A549 (cell line): ENCODE results near the gene ADCY7. TPM values are rescaled to one million over a fixed set of nuclear protein-coding genes. Genes with fewer than 3 reads are reported as not detected.
A peak's percentile ranks its signal among the peaks of the same experiment; 100 is the strongest.

ENCODE experiments used
- ATAC-seq, 2 experiments: fragments of 200-7000 bp in 1 of 2; fragments of >200 bp in 1 of 2; cut with Nextera tagmentation in 1 of 2; cut with Tn5 transposase in 1 of 2; 3 replicates each; pipeline versions ENCODE4 v1.8.0 to v1.9.1; 2018 to 2020; ENCODE audit warnings: mild to moderate bottlenecking in 1 of 2, moderate library complexity in 1 of 2
- CTCF ChIA-PET: fragments of 300-600 bp; sonication (Branson Sonifier 250); formaldehyde crosslinking; extraction: SDS; loops from one replicate; lab custom pipeline; 2021; ENCODE audit warnings: antibody characterized with exemption, inconsistent platforms; lab: Yijun Ruan, JAX
- POLR2A ChIA-PET: fragments of 350-600 bp; formaldehyde crosslinking; extraction: SDS; loops from one replicate; lab custom pipeline; 2021; ENCODE audit warnings: antibody characterized with exemption, inconsistent platforms; lab: Yijun Ruan, JAX
- DNase-seq, 2 experiments: peaks; one replicate each; pipeline versions ENCODE4 v3.0.0 to v3.0.0-alpha.2; 2011 to 2016; ENCODE audit warnings: low read depth in 1 of 2, low spot score in 1 of 2
- FAIRE-seq: peaks from 2 replicates; lab custom pipeline; 2011; peaks lifted over from hg19 to GRCh38; lab: Jason Lieb, UNC
- H3K27ac ChIP-seq, 2 experiments: fragments of >200 bp; sonication (Bioruptor Twin); formaldehyde crosslinking; 3 replicates each; pipeline ENCODE4 v1.5.1; 2016 to 2017
- H3K4me1 ChIP-seq: fragments of >200 bp; sonication (Bioruptor Twin); formaldehyde crosslinking; 3 replicates; pipeline ENCODE4 v1.6.1; 2016
- H3K4me2 ChIP-seq: fragments of >200 bp; sonication (Bioruptor Twin); formaldehyde crosslinking; 3 replicates; pipeline ENCODE4 v1.6.1; 2016
- H3K4me3 ChIP-seq: fragments of >200 bp; sonication (Bioruptor Twin); formaldehyde crosslinking; 3 replicates; pipeline ENCODE4 v1.5.1; 2016
- H3K9me3 ChIP-seq: fragments of >200 bp; sonication (Bioruptor Twin); formaldehyde crosslinking; 3 replicates; pipeline ENCODE4 v1.6.1; 2016
- CBX2 ChIP-seq: fragments of 200-600 bp; sonication (generic); IDR thresholded peaks from 2 replicates; pipeline ENCODE4 v1.6.1; 2016; ENCODE audit warnings: low read depth, mild to moderate bottlenecking, borderline replicate concordance
- CBX8 ChIP-seq: fragments of 200-600 bp; sonication (generic); IDR thresholded peaks from 2 replicates; pipeline ENCODE4 v1.6.1; 2016
- CEBPB ChIP-seq, 2 experiments: fragments of >200 bp in 1 of 2; sonication (Bioruptor Twin) in 1 of 2; formaldehyde crosslinking in 1 of 2; IDR thresholded peaks; 2 replicates each; pipeline ENCODE4 v1.6.1; 2012 to 2016
- CHD4 ChIP-seq: fragments of 200-600 bp; sonication (generic); IDR thresholded peaks from 2 replicates; pipeline ENCODE4 v1.6.1; 2016; ENCODE audit warnings: antibody characterized with exemption, mild to moderate bottlenecking, borderline replicate concordance
- EHMT2 ChIP-seq: fragments of 200-600 bp; sonication (generic); IDR thresholded peaks from 2 replicates; pipeline ENCODE4 v1.6.1; 2016; ENCODE audit warnings: antibody characterized with exemption, low read depth, mild to moderate bottlenecking, moderate library complexity
- HEYL ChIP-seq: fragments of 250-450 bp; sonication (Bioruptor Pico); IDR thresholded peaks from 2 replicates; pipeline ENCODE4 v1.8.0; 2021; ENCODE audit warnings: mild to moderate bottlenecking, moderate library complexity
- HOXA7 ChIP-seq: fragments of 250-450 bp; sonication (Bioruptor Pico); IDR thresholded peaks from 2 replicates; pipeline ENCODE4 v1.5.0; 2020; ENCODE audit warnings: mild to moderate bottlenecking, moderate library complexity
- HOXB13 ChIP-seq: fragments of 250-450 bp; sonication (Bioruptor Pico); IDR thresholded peaks from 2 replicates; pipeline ENCODE4 v1.5.0; 2020; ENCODE audit warnings: low read depth, mild to moderate bottlenecking, moderate library complexity
- JUNB ChIP-seq: fragments of >200 bp; sonication (Bioruptor Twin); formaldehyde crosslinking; IDR thresholded peaks from 2 replicates; pipeline ENCODE4 v1.6.1; 2016
- KDM1A ChIP-seq: fragments of 200-600 bp; sonication (generic); IDR thresholded peaks from 2 replicates; pipeline ENCODE4 v1.6.1; 2016; ENCODE audit warnings: low read depth, mild to moderate bottlenecking
- MAFK ChIP-seq: fragments of 450-650 bp; IDR thresholded peaks from 2 replicates; pipeline ENCODE4 v1.6.1; 2014; ENCODE audit not compliant: partially characterized antibody
- MAZ ChIP-seq: fragments of 150-350 bp; IDR thresholded peaks from 2 replicates; pipeline ENCODE4 v1.6.1; 2014; ENCODE audit warnings: antibody characterized with exemption, low read depth, low read length, borderline replicate concordance
- NFE2L2 ChIP-seq: fragments of 150-350 bp; conservative IDR thresholded peaks from 2 replicates; pipeline ENCODE4 v1.6.1; 2014; ENCODE audit warnings: low read length
- PHF8 ChIP-seq: fragments of 200-600 bp; sonication (generic); IDR thresholded peaks from 2 replicates; pipeline ENCODE4 v1.6.1; 2016; ENCODE audit warnings: low read depth, mild to moderate bottlenecking, antibody characterized with exemption, moderate library complexity, borderline replicate concordance
- RARB ChIP-seq: fragments of 250-450 bp; sonication (Bioruptor Pico); IDR thresholded peaks from 2 replicates; pipeline ENCODE4 v1.8.0; 2021; ENCODE audit warnings: mild to moderate bottlenecking, moderate library complexity
- RNF2 ChIP-seq: fragments of 200-600 bp; sonication (generic); IDR thresholded peaks from 2 replicates; pipeline ENCODE4 v1.6.1; 2016; ENCODE audit warnings: low read depth, mild to moderate bottlenecking, antibody characterized with exemption, moderate library complexity, borderline replicate concordance
- SREBF2 ChIP-seq: fragments of 450-650 bp; IDR thresholded peaks from 2 replicates; pipeline ENCODE4 v1.6.1; 2014; ENCODE audit warnings: mild to moderate bottlenecking, moderate library complexity
- ZFP36 ChIP-seq: fragments of 450-650 bp; IDR thresholded peaks from 2 replicates; pipeline ENCODE4 v1.6.1; 2014; ENCODE audit warnings: borderline replicate concordance; ENCODE audit not compliant: partially characterized antibody
- WGBS: methylation state at CpG from one replicate; pipeline ENCODE4 v1.1.6; 2017; ENCODE audit errors: missing lambda C conversion rate; 5-methylcytosine and 5-hydroxymethylcytosine counted together
- polyA plus RNA-seq, 4 experiments: library from polyadenylated mRNA; depleted of rRNA in 3 of 4; stranded (reverse); fragments of >200 nt; fragmentation: RNase III in 1 of 4; extraction: RNeasy Plus Mini Kit Qiagen cat#74134 plus additional on column Dnase treatment in 1 of 4; gene quantifications; 2 replicates in 3 of 4; 3 replicates in 1 of 4; pipeline ENCODE4 v1.2.3, GENCODE V29; 2011 to 2017
- TF ChIP-seq, protein P1 (sequence below): fragments of 250-450 bp; sonication (Bioruptor Pico); IDR thresholded peaks from 2 replicates; pipeline ENCODE4 v1.5.0; 2021; ENCODE audit warnings: mild to moderate bottlenecking, moderate library complexity, borderline replicate concordance
- TF ChIP-seq, protein P2 (sequence below): IDR thresholded peaks from 2 replicates; pipeline ENCODE4 v1.6.1; 2012; ENCODE audit warnings: low read depth, borderline replicate concordance
- TF ChIP-seq, protein P3 (sequence below): fragments of >200 bp; sonication (Bioruptor Twin); formaldehyde crosslinking; IDR thresholded peaks from 2 replicates; pipeline ENCODE4 v1.6.1; 2016
- TF ChIP-seq, protein P4 (sequence below): fragments of 450-650 bp; IDR thresholded peaks from 2 replicates; pipeline ENCODE4 v1.6.1; 2014; ENCODE audit warnings: antibody characterized with exemption

Gene ADCY7
- polyA plus RNA-seq, 2 of the 4 experiments (the other 2 are of a cell fraction), result 10.5 to 18.7 TPM

DNA sequence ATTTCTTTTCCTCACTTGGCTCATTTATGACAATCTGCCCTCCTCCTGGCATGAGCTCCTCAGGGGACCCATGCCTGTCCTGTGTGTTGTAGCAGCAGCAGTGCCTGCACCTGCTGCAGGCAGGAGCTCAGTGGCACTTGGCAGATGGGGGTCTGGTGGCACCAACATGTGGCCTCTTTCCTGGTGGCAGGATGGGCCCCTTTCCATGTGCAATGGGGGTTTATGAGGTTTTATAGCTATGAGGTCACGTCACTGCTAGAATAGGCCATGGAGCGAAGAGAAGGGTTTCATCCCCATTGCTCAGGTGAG is 7.0 kb downstream of the ADCY7 start:
- FAIRE-seq, result no peak
- 93% methylated on average over 2 of the region's 2 CpGs for WGBS

DNA sequence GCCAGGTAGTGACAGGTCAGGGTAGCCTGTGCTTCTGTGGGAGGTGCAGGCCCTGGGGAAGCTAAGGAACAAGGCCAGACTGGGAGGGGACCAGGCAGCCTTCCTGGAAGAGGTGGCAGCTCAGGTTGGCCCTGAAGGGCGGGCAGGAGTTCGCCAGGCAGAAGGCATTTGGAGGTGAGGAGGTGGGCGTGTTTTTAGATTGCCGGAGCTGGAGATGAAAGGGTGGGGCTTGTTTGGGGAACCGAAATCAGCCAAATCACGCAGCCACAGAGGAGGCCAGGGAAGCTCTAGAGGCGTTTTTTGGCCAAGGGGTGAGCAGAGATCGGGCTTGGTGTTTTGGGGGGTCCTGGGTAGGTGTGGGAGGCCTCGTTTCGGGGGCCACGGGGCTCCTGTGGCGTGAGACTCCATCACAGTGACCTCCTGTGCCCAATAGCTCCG is 7.6 kb downstream of the ADCY7 start:
- ChIA-PET POLR2A (no interaction called here), CTCF (interaction anchor here (0.8 to 1.9 kb wide), 8 partner anchors 8 to 249 kb away, joined by 3 to 4 read pairs (median 3); partner anchors contain the start of gene CNEP1R1)
- 69% methylated on average over 13 of the region's 13 CpGs for WGBS
- Histone ChIP-seq H3K4me3 (no peak overlapping the region), H3K4me2 (no peak overlapping the region), H3K9me3 (no peaks in the 10 kb centered on the region), H3K4me1 (no peaks in the 10 kb centered on the region), H3K27ac (no peak overlapping the region)
- DNase-seq, result no peak
- no peak for ATAC-seq
- FAIRE-seq, result no peak
- TF ChIP-seq ZFP36, result peak; percentile 46
- TF ChIP-seq SREBF2, result no peak

More for the DNA sequence above, 7.0 kb downstream of the ADCY7 start:
- Histone ChIP-seq H3K4me3 (no peak overlapping the region), H3K27ac (no peak overlapping the region), H3K9me3 (no peaks in the 10 kb centered on the region), H3K4me2 (no peak overlapping the region), H3K4me1 (no peaks in the 10 kb centered on the region)
- POLR2A ChIA-PET, result no interaction called here
- CTCF ChIA-PET, result interaction anchor here (0.8 to 2.0 kb wide), 7 partner anchors 8 to 533 kb away, joined by 3 to 7 read pairs (median 3); partner anchors contain the start of gene CNEP1R1
- DNase-seq (no peak), ATAC-seq (no peak)
- TF ChIP-seq CEBPB (IDR thresholded peaks at IDR 0.05), result no peak

DNA sequence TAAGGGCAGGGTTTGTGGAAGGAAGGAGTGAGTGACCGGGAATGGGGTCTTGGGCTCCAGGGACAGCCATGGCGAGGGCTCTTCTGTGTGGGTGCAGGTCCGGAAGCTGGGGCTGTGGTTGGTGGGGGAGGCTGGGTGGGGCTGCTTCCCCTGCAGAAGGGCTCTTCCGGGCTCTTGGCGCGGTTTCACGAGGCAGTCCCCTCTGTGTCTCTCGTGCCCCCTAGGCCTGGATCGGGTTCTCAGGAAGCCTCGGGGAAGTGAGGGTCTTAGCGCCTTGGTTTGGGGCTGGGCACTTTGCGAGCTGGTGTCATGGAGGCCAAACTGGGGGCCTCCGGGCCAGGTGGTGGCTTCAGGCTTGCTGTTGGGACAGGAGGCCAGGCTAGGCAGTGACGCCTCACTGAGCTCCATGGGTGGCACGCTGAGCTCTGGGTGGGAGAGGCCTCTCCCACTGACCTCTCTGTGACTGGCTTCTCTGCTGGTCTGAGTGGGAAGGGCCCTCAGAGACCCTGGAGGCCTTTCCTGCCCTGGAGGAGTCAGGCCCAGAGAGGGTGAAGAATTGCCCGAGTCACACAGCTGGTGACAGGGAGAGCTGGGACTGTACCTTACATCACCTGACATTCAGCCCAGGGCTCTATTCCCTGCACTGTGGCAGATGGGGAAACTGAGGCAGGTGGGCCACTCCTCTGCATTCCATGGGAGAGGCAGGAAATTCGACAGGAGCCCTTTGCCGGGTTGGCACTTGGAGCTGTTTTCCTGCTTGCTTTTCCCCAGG is 8.2 kb downstream of the ADCY7 start:
- H3K4me2 ChIP-seq, result no peak overlapping the region
- CTCF ChIA-PET, result interaction anchor here (0.9 to 1.9 kb wide), 8 partner anchors 13 to 867 kb away, joined by 3 to 4 read pairs (median 3); partner anchors contain the start of gene CNEP1R1
- no peak for TF ChIP-seq RNF2
- TF ChIP-seq MAFK, result no peak
- TF ChIP-seq JUNB, result no peak
- no peak for TF ChIP-seq CBX8
- no peak for TF ChIP-seq CHD4
- TF ChIP-seq, protein P1, sequence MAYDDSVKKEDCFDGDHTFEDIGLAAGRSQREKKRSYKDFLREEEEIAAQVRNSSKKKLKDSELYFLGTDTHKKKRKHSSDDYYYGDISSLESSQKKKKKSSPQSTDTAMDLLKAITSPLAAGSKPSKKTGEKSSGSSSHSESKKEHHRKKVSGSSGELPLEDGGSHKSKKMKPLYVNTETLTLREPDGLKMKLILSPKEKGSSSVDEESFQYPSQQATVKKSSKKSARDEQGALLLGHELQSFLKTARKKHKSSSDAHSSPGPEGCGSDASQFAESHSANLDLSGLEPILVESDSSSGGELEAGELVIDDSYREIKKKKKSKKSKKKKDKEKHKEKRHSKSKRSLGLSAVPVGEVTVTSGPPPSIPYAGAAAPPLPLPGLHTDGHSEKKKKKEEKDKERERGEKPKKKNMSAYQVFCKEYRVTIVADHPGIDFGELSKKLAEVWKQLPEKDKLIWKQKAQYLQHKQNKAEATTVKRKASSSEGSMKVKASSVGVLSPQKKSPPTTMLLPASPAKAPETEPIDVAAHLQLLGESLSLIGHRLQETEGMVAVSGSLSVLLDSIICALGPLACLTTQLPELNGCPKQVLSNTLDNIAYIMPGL, result no peak
- TF ChIP-seq HOXA7 (CRISPR knock-in tag), result no peak
- TF ChIP-seq, all 56 proteins: peak for 0
- Histone ChIP-seq H3K9me3 (no peaks in the 10 kb centered on the region), H3K4me1 (no peaks in the 10 kb centered on the region), H3K27ac (no peak overlapping the region), H3K4me3 (no peak overlapping the region)
- POLR2A ChIA-PET, result no interaction called here
- WGBS, result 81% methylated on average over 9 of the region's 18 CpGs
- ATAC-seq (no peak), DNase-seq (no peak), FAIRE-seq (no peak)

DNA sequence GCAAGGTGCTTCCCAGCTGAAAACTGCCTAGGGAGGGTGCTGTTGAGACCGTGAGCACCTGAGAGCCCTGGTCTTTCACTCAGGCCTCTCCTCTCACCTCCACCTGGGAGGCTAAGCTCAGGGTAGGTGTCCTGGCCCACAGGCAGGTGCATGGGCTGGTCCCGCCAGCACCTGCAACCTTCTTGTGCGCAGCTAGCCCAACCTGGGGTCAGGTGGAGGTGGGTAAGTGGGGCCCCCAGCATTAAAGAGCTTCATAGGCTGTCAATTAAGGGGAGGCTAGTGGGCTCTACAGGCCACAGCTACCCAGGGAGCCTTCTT is 8.7 kb downstream of the ADCY7 start:
- Histone ChIP-seq H3K4me1 (no peaks in the 10 kb centered on the region), H3K4me3 (no peak overlapping the region), H3K27ac (no peak overlapping the region), H3K4me2 (no peak overlapping the region), H3K9me3 (no peaks in the 10 kb centered on the region)
- TF ChIP-seq, protein P2, sequence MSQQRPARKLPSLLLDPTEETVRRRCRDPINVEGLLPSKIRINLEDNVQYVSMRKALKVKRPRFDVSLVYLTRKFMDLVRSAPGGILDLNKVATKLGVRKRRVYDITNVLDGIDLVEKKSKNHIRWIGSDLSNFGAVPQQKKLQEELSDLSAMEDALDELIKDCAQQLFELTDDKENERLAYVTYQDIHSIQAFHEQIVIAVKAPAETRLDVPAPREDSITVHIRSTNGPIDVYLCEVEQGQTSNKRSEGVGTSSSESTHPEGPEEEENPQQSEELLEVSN, result no peak
- TF ChIP-seq NFE2L2 (no peak), ZFP36 (no peak), EHMT2 (no peak), JUNB (no peak), RARB (no peak), KDM1A (no peak), HEYL (no peak), MAZ (no peak), CBX2 (no peak), HOXB13 (CRISPR knock-in tag) (no peak), PHF8 (no peak), CEBPB (IDR thresholded peaks at IDR 0.05) (no peak)
- TF ChIP-seq, protein P3, sequence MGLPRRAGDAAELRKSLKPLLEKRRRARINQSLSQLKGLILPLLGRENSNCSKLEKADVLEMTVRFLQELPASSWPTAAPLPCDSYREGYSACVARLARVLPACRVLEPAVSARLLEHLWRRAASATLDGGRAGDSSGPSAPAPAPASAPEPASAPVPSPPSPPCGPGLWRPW, result no peak
- TF ChIP-seq, protein P4, sequence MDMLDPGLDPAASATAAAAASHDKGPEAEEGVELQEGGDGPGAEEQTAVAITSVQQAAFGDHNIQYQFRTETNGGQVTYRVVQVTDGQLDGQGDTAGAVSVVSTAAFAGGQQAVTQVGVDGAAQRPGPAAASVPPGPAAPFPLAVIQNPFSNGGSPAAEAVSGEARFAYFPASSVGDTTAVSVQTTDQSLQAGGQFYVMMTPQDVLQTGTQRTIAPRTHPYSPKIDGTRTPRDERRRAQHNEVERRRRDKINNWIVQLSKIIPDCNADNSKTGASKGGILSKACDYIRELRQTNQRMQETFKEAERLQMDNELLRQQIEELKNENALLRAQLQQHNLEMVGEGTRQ, result no peak
- TF ChIP-seq, protein P1, result no peak
- CTCF ChIA-PET, result interaction anchor here (0.9 to 1.3 kb wide), 7 partner anchors 13 to 867 kb away, joined by 3 read pairs; partner anchors contain the start of gene CNEP1R1
- WGBS, result 100% methylated on average over 1 of the region's 3 CpGs
- POLR2A ChIA-PET, result no interaction called here
- FAIRE-seq, result no peak
- no peak for DNase-seq
- ATAC-seq, result no peak
